WTC11 (cell line): ENCODE measurements around the gene KRT8. TPM values are rescaled to one million over a fixed set of nuclear protein-coding genes. Genes with fewer than 3 reads are reported as not detected.
A peak's percentile ranks its signal among the peaks of the same experiment; 100 is the strongest.

ENCODE experiments used
- ATAC-seq: fragments of 200-7000 bp; cut with Tn5 transposase; 2 replicates; pipeline ENCODE4 v1.10.0; 2021; ENCODE audit warnings: mild to moderate bottlenecking, moderate library complexity
- CTCF ChIA-PET: fragments of 300-600 bp; sonication (Branson Sonifier 250); formaldehyde crosslinking; loops from one replicate; lab custom pipeline; 2021; ENCODE audit warnings: antibody characterized with exemption; lab: Charles Lee
- POLR2A ChIA-PET: fragments of 350-600 bp; sonication (Branson Sonifier 250); formaldehyde crosslinking; loops from one replicate; lab custom pipeline; 2021; ENCODE audit warnings: antibody characterized with exemption; lab: Charles Lee
- DNase-seq: peaks from one replicate; pipeline ENCODE4 v3.0.0; 2021; ENCODE audit warnings: low spot score
- H3K27ac Mint-ChIP-seq: 2 replicates; pipeline ENCODE4 v1.8.0; 2021; ENCODE audit warnings: mixed read lengths
- H3K27me3 Mint-ChIP-seq: 2 replicates; pipeline ENCODE4 v1.8.0; 2021; ENCODE audit warnings: low read depth, mild to moderate bottlenecking, moderate library complexity, mixed read lengths
- H3K36me3 Mint-ChIP-seq: 2 replicates; pipeline ENCODE4 v1.8.0; 2021; ENCODE audit warnings: mixed read lengths
- H3K4me1 Mint-ChIP-seq: 2 replicates; pipeline ENCODE4 v1.8.0; 2022; ENCODE audit warnings: mixed read lengths
- H3K4me3 Mint-ChIP-seq: 2 replicates; pipeline ENCODE4 v1.8.0; 2021; ENCODE audit warnings: mild to moderate bottlenecking, moderate library complexity, mixed read lengths
- H3K9me3 Mint-ChIP-seq: 2 replicates; pipeline ENCODE4 v1.8.0; 2021; ENCODE audit warnings: mixed read lengths
- AFF4 ChIP-seq: sonication (generic); formaldehyde crosslinking; IDR thresholded peaks from 2 replicates; pipeline ENCODE4 v1.8.1; 2023; ENCODE audit warnings: mild to moderate bottlenecking, missing genetic modification reagents, borderline replicate concordance
- CDX4 ChIP-seq: fragments of 250-450 bp; sonication (Bioruptor Pico); IDR thresholded peaks from 2 replicates; pipeline ENCODE4 v1.9.0; 2021; ENCODE audit warnings: moderate library complexity, mild to moderate bottlenecking, inconsistent platforms, borderline replicate concordance
- ELF4 ChIP-seq: sonication (generic); formaldehyde crosslinking; IDR thresholded peaks from 2 replicates; pipeline ENCODE4 v1.8.1; 2022; ENCODE audit warnings: low read depth, mild to moderate bottlenecking, moderate library complexity, missing genetic modification reagents
- ESRRA ChIP-seq: sonication (generic); formaldehyde crosslinking; IDR thresholded peaks from 2 replicates; pipeline ENCODE4 v1.8.1; 2022; ENCODE audit warnings: mild to moderate bottlenecking, missing genetic modification reagents, borderline replicate concordance
- GABPB1 ChIP-seq: sonication (generic); formaldehyde crosslinking; IDR thresholded peaks from 2 replicates; pipeline ENCODE4 v1.8.1; 2023; ENCODE audit warnings: mild to moderate bottlenecking, missing genetic modification reagents
- GTF2I ChIP-seq: fragments of 250-450 bp; sonication (Bioruptor Pico); conservative IDR thresholded peaks from 2 replicates; pipeline ENCODE4 v1.4.0; 2021; ENCODE audit warnings: mild to moderate bottlenecking
- HMGXB4 ChIP-seq: sonication (generic); formaldehyde crosslinking; IDR thresholded peaks from 2 replicates; pipeline ENCODE4 v1.8.1; 2023; ENCODE audit warnings: mild to moderate bottlenecking, moderate library complexity, missing genetic modification reagents
- MLX ChIP-seq: sonication (generic); formaldehyde crosslinking; IDR thresholded peaks from 2 replicates; pipeline ENCODE4 v1.8.1; 2023; ENCODE audit warnings: mild to moderate bottlenecking, missing genetic modification reagents, moderate library complexity
- SMAD4 ChIP-seq: sonication (generic); formaldehyde crosslinking; IDR thresholded peaks from 2 replicates; pipeline ENCODE4 v1.8.0; 2022; ENCODE audit warnings: mild to moderate bottlenecking, missing genetic modification reagents
- ZNF416 ChIP-seq: fragments of 250-450 bp; sonication (Bioruptor Pico); IDR thresholded peaks from 2 replicates; pipeline ENCODE4 v1.9.0; 2021; ENCODE audit warnings: mild to moderate bottlenecking, inconsistent platforms
- ZNF512 ChIP-seq: sonication (generic); formaldehyde crosslinking; IDR thresholded peaks from 2 replicates; pipeline ENCODE4 v1.8.1; 2022; ENCODE audit warnings: missing genetic modification reagents, borderline replicate concordance
- total RNA-seq: library from RNA; stranded (reverse); gene quantifications from 3 replicates; pipeline ENCODE4 v1.2.3, GENCODE V29; 2021
- TF ChIP-seq, protein P1 (sequence below): sonication (generic); formaldehyde crosslinking; IDR thresholded peaks from 2 replicates; pipeline ENCODE4 v1.8.0; 2023; ENCODE audit warnings: mild to moderate bottlenecking, missing genetic modification reagents
- TF ChIP-seq, protein P2 (sequence below): sonication (generic); formaldehyde crosslinking; conservative IDR thresholded peaks from 2 replicates; pipeline ENCODE4 v1.8.1; 2023; ENCODE audit warnings: mild to moderate bottlenecking, low read depth, missing genetic modification reagents, moderate library complexity

KRT8 gene
- total RNA-seq, 1 experiment from 2014 or later, result 477 TPM

DNA sequence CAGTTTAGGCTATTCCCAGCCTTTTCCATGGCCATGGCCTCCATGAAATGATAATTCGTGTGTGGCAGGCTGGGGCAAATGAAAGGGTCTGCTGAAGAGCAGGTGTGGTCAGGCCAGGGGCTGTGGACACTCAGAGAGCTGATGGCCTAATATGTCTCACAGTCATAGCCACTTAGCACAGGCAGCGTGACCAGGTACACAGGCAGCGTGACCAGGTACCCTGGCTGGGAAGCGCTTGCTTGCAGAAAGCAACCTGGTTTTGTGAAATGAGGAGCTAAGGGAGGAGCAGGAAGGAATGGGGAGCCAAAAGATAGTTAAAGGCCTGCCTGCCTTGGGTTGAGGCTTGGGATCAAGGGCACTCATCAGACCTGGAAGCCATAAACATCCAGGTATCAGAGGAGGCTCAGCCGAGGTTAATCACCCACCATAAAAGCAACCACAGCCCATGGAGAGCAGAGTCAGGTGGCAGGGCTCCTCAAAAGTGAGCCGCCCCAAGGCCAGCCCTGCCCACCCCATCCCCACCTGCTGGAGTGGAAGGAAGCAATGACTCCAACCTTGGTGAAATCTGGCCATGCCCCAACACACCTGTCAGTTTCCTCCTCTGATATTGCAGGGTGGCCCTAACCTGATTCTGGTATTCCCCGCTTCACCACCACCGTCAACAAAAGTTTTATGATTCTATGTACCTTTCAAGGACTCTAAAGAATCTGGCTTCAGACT is 8.0 kb upstream of the KRT8 start (continued):
- TF ChIP-seq GABPB1 (CRISPR knock-in tag) (no peak), ELF4 (no peak), ZNF416 (no peak), GTF2I (CRISPR knock-in tag) (no peak), HMGXB4 (CRISPR knock-in tag) (no peak)
- TF ChIP-seq, protein P1, sequence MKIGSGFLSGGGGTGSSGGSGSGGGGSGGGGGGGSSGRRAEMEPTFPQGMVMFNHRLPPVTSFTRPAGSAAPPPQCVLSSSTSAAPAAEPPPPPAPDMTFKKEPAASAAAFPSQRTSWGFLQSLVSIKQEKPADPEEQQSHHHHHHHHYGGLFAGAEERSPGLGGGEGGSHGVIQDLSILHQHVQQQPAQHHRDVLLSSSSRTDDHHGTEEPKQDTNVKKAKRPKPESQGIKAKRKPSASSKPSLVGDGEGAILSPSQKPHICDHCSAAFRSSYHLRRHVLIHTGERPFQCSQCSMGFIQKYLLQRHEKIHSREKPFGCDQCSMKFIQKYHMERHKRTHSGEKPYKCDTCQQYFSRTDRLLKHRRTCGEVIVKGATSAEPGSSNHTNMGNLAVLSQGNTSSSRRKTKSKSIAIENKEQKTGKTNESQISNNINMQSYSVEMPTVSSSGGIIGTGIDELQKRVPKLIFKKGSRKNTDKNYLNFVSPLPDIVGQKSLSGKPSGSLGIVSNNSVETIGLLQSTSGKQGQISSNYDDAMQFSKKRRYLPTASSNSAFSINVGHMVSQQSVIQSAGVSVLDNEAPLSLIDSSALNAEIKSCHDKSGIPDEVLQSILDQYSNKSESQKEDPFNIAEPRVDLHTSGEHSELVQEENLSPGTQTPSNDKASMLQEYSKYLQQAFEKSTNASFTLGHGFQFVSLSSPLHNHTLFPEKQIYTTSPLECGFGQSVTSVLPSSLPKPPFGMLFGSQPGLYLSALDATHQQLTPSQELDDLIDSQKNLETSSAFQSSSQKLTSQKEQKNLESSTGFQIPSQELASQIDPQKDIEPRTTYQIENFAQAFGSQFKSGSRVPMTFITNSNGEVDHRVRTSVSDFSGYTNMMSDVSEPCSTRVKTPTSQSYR, result no peak

- DNase-seq (no peak), ATAC-seq (no peak)
- ChIA-PET CTCF (interaction anchor here (0.6 to 2.5 kb wide), 9 partner anchors 9 to 404 kb away, joined by 3 to 18 read pairs (median 4); no protein-coding TSS in a partner anchor), POLR2A (interaction anchor here (1.0 kb wide), 1 partner anchor 97 kb away, joined by 4 read pairs; no protein-coding TSS in a partner anchor)
- no peaks in the 10 kb centered on the region; the same call in 1 of the 2 replicates for H3K27me3 Mint-ChIP-seq
- no peak overlapping the region for H3K4me3 Mint-ChIP-seq
- TF ChIP-seq, protein P2, sequence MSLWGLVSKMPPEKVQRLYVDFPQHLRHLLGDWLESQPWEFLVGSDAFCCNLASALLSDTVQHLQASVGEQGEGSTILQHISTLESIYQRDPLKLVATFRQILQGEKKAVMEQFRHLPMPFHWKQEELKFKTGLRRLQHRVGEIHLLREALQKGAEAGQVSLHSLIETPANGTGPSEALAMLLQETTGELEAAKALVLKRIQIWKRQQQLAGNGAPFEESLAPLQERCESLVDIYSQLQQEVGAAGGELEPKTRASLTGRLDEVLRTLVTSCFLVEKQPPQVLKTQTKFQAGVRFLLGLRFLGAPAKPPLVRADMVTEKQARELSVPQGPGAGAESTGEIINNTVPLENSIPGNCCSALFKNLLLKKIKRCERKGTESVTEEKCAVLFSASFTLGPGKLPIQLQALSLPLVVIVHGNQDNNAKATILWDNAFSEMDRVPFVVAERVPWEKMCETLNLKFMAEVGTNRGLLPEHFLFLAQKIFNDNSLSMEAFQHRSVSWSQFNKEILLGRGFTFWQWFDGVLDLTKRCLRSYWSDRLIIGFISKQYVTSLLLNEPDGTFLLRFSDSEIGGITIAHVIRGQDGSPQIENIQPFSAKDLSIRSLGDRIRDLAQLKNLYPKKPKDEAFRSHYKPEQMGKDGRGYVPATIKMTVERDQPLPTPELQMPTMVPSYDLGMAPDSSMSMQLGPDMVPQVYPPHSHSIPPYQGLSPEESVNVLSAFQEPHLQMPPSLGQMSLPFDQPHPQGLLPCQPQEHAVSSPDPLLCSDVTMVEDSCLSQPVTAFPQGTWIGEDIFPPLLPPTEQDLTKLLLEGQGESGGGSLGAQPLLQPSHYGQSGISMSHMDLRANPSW (CRISPR knock-in tag), result no peak
- TF ChIP-seq ZNF512 (CRISPR knock-in tag) (no peak), CDX4 (CRISPR knock-in tag) (no peak), AFF4 (no peak), ESRRA (CRISPR knock-in tag) (no peak), MLX (CRISPR knock-in tag) (no peak), SMAD4 (CRISPR knock-in tag) (no peak)
- H3K9me3 Mint-ChIP-seq, result no peaks in the 10 kb centered on the region
- no peaks in the 10 kb centered on the region for H3K36me3 Mint-ChIP-seq
- H3K27ac Mint-ChIP-seq, result peak overlapping the region; percentile 2; the same call in 1 of the 2 replicates
- H3K4me1 Mint-ChIP-seq, result peaks cover 59% of the 10 kb centered on the region
Measured at GRCh38 chr12:52910248-52910883, 5.5 kb upstream of the KRT8 start.
